Nephron progenitor cell (in vitro differentiated cells): ENCODE results near the gene CEP55.

Experiments
- DNase-seq: peaks from one replicate; pipeline ENCODE4 v3.0.0; 2021
- H3K27ac Mint-ChIP-seq: 2 replicates; pipeline ENCODE4 v1.8.0; 2021; ENCODE audit warnings: mild to moderate bottlenecking, moderate library complexity, mixed read lengths
- H3K27me3 Mint-ChIP-seq: 2 replicates; pipeline ENCODE4 v1.8.0; 2021; ENCODE audit warnings: mild to moderate bottlenecking, low read depth, mixed read lengths; ENCODE audit not compliant: poor library complexity
- H3K36me3 Mint-ChIP-seq: 2 replicates; pipeline ENCODE4 v1.8.0; 2021; ENCODE audit warnings: low read depth, mixed read lengths
- H3K4me1 Mint-ChIP-seq: 2 replicates; pipeline ENCODE4 v1.8.0; 2021; ENCODE audit warnings: mixed read lengths
- H3K4me3 Mint-ChIP-seq: 2 replicates; pipeline ENCODE4 v1.8.0; 2021; ENCODE audit warnings: mild to moderate bottlenecking, moderate library complexity, mixed read lengths
- H3K9me3 Mint-ChIP-seq: 2 replicates; pipeline ENCODE4 v1.8.0; 2021; ENCODE audit warnings: mild to moderate bottlenecking, moderate library complexity, mixed read lengths
- TF ChIP-seq, protein P1 (sequence below): fragments of 200-600 bp; sonication (generic); IDR thresholded peaks from 2 replicates; pipeline ENCODE4 v1.5.0; 2021; ENCODE audit warnings: antibody characterized with exemption

Gene CEP55

DNA sequence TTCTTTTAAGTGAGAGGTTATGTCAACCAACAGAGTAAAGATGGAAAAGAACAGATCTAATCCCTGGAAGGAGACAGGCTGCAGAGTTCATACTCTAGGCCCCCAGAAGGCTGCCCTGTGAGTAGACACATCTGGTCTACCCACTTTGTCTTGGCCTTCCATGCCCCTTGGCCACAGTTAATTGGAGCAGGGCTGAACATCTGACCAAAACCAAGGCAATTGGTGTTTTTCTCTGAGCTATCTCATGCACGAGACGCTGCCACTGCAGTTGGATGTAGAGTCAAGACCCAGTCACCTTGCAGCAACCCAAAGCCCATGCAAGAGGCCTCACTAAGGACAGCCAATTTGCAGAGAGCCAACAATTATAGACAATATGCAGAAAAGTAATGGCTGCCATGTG is 23.3 kb upstream of the CEP55 start:
- H3K36me3 Mint-ChIP-seq = peaks cover 9% of the 10 kb centered on the region
- peaks cover 4% of the 10 kb centered on the region for H3K27me3 Mint-ChIP-seq
- peak overlapping the region; percentile 32 for H3K27ac Mint-ChIP-seq
- H3K9me3 Mint-ChIP-seq = no peaks in the 10 kb centered on the region
- peaks cover 37% of the 10 kb centered on the region for H3K4me1 Mint-ChIP-seq
- TF ChIP-seq, protein P1, sequence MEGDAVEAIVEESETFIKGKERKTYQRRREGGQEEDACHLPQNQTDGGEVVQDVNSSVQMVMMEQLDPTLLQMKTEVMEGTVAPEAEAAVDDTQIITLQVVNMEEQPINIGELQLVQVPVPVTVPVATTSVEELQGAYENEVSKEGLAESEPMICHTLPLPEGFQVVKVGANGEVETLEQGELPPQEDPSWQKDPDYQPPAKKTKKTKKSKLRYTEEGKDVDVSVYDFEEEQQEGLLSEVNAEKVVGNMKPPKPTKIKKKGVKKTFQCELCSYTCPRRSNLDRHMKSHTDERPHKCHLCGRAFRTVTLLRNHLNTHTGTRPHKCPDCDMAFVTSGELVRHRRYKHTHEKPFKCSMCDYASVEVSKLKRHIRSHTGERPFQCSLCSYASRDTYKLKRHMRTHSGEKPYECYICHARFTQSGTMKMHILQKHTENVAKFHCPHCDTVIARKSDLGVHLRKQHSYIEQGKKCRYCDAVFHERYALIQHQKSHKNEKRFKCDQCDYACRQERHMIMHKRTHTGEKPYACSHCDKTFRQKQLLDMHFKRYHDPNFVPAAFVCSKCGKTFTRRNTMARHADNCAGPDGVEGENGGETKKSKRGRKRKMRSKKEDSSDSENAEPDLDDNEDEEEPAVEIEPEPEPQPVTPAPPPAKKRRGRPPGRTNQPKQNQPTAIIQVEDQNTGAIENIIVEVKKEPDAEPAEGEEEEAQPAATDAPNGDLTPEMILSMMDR = no peak
- DNase-seq = no peak
- no peak overlapping the region for H3K4me3 Mint-ChIP-seq

DNA sequence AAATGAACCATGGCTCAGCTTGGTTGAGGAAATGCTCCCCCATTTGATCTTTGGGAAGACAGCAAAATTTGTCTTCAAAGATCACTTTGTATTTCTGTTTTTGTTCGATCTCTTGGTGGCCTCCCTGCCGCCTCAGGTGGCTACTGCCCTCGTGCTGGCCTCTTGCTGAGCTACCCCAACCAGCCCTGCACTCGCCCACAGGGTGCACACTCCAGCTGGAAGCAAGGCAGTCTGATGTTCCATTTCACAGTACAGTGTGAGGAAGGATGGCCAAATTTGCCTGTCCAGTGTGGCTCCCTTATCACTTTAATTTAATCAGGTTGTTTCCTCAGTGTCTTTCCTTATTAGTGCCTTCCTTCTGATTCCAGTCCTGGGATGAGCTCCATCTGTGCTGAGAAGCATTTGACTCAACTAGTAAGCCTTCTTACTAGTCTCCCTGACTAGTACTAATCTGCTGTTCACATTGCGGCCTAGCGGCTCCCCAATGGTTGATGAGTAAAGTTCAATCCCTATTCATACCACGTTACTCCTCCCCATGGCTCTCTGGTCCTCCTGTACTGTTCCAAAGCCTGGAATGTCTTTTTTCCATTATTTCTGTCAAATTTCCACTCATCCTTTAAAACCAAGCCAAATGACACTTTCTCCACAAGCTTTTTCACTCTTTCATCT is 22.5 kb upstream of the CEP55 start:
- Mint-ChIP-seq H3K4me1 (peaks cover 33% of the 10 kb centered on the region), H3K36me3 (peaks cover 5% of the 10 kb centered on the region), H3K9me3 (no peaks in the 10 kb centered on the region), H3K27ac (no peak overlapping the region), H3K27me3 (peaks cover 4% of the 10 kb centered on the region), H3K4me3 (no peak overlapping the region)
- DNase-seq = no peak
- TF ChIP-seq, protein P1 = no peak

DNA sequence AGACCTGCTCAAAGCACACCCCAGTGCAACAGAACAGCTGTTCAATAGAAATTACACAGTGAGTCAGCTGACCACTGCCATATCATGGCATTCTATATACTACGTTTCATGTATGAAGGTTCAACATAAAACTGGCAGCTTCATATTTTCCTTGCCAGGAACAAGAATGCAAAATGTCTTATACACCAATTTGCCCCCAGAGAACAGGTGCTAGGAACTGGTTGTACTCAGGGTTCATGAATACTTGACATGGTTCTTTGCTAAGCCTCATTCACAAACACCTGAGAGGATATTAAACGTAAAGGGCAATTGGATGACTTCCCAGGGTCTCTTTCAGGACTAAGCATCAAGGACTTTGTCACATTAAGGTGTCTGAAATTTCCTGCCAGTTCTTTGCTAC is 21.2 kb upstream of the CEP55 start:
- Mint-ChIP-seq H3K36me3 (peaks cover 5% of the 10 kb centered on the region), H3K27ac (no peak overlapping the region), H3K27me3 (peaks cover 4% of the 10 kb centered on the region), H3K4me3 (no peak overlapping the region), H3K9me3 (no peaks in the 10 kb centered on the region), H3K4me1 (peaks cover 40% of the 10 kb centered on the region)
- TF ChIP-seq, protein P1 = no peak
- no peak for DNase-seq

DNA sequence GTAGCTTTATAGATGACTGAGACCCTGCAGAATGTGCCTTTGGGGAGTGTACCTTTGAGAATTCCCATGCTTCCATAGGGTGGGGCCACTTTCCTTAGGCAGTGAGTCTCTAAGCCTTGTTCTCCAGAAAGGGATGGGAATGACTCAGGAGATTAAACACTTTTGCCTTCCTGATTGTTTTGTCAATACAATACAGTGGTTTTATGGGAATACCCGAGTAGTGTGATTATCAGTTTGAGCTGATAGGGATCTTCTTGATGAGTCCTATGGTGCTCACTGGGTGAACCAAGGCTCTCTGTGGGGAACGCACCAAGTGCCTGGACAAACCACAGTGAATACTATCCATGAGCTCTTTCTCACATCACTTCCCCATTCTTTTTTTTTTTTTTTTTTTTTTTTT is 20.5 kb upstream of the CEP55 start:
- no peak for DNase-seq
- H3K4me3 Mint-ChIP-seq = no peak overlapping the region
- no peak overlapping the region for H3K27ac Mint-ChIP-seq
- no peaks in the 10 kb centered on the region for H3K9me3 Mint-ChIP-seq
- H3K36me3 Mint-ChIP-seq = peaks cover 5% of the 10 kb centered on the region
- TF ChIP-seq, protein P1 = no peak
- peaks cover under 1% of the 10 kb centered on the region for H3K27me3 Mint-ChIP-seq
- H3K4me1 Mint-ChIP-seq = peaks cover 37% of the 10 kb centered on the region

DNA sequence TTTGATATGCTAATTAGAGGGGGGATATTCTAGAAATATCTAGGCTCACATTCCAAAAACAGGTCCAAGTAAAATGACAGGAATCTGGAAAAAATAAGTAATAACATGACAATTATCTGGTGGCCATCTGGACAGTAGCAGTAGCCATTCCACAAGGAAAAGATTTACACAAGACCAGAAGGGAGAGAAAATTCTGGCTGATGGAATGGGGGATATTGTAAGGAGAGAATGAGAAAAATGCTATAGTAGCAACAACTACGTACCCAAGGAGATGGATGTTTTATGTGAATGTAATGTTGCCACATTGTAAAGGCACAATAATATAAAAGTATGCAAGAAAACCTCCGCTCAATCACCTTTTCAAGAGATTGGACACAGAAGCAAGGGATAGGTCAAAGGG is 19.7 kb upstream of the CEP55 start:
- peaks cover 5% of the 10 kb centered on the region for H3K36me3 Mint-ChIP-seq
- no peak for DNase-seq
- no peak overlapping the region for H3K27ac Mint-ChIP-seq
- H3K4me1 Mint-ChIP-seq = peaks cover 40% of the 10 kb centered on the region
- no peak overlapping the region for H3K4me3 Mint-ChIP-seq
- H3K27me3 Mint-ChIP-seq = no peaks in the 10 kb centered on the region
- no peaks in the 10 kb centered on the region for H3K9me3 Mint-ChIP-seq
- TF ChIP-seq, protein P1 = no peak

DNA sequence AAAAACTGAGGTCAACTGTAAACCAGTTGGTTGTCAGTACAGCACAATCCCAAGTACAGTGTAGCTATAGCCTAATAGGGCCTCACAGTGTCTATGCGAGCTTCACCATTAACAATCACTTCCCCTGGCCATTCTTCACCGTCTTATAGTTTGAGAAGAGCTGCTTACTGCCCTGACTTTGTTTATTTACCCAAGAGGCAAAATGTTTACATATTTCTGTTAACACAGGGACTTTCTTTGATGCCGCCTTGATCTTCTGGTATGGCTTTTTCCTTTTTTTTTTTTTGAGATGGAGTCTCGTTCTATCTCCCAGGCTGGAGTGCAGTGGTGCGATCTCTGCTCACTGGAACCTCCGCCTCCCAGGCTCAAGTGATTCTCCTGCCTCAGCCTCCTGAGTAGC is 17.5 kb upstream of the CEP55 start:
- Mint-ChIP-seq H3K36me3 (peaks cover 5% of the 10 kb centered on the region), H3K4me3 (no peak overlapping the region), H3K9me3 (no peaks in the 10 kb centered on the region), H3K27me3 (peaks cover 8% of the 10 kb centered on the region), H3K27ac (peak overlapping the region; percentile 44), H3K4me1 (peaks cover 33% of the 10 kb centered on the region)
- no peak for DNase-seq
- TF ChIP-seq, protein P1 = no peak
